Activated naive CD8-positive, alpha-beta T cell treated with anti-CD3 and anti-CD28 coated beads, Interleukin-2, amount 50 U/mL, for 24 hours (primary cell): Measurements from ENCODE around the gene BEST3.
"Not testable (repeated sequence)": the region's sequence is repeated elsewhere in the genome, so short reads cannot be mapped to it uniquely, and the experiment has no call there.

Experiments
- ATAC-seq: fragments of 150-1000 bp; cut with Tn5 transposase; one replicate; pipeline ENCODE4 v1.10.0; 2021
- DNase-seq: peaks from one replicate; pipeline ENCODE4 v3.0.0; 2021
- H3K27ac Mint-ChIP-seq: one replicate; pipeline ENCODE4 v1.8.0; 2021; ENCODE audit warnings: mild to moderate bottlenecking, mixed read lengths
- H3K27me3 Mint-ChIP-seq: one replicate; pipeline ENCODE4 v1.8.0; 2021; ENCODE audit warnings: mixed read lengths
- H3K36me3 Mint-ChIP-seq: one replicate; pipeline ENCODE4 v1.8.0; 2021; ENCODE audit warnings: low read depth, mixed read lengths
- H3K4me1 Mint-ChIP-seq: one replicate; pipeline ENCODE4 v1.8.0; 2021; ENCODE audit warnings: mixed read lengths
- H3K4me3 Mint-ChIP-seq: one replicate; pipeline ENCODE4 v1.8.0; 2021; ENCODE audit warnings: mild to moderate bottlenecking, moderate library complexity, mixed read lengths
- H3K9me3 Mint-ChIP-seq: one replicate; pipeline ENCODE4 v1.8.0; 2021; ENCODE audit warnings: mixed read lengths

The BEST3 gene

DNA sequence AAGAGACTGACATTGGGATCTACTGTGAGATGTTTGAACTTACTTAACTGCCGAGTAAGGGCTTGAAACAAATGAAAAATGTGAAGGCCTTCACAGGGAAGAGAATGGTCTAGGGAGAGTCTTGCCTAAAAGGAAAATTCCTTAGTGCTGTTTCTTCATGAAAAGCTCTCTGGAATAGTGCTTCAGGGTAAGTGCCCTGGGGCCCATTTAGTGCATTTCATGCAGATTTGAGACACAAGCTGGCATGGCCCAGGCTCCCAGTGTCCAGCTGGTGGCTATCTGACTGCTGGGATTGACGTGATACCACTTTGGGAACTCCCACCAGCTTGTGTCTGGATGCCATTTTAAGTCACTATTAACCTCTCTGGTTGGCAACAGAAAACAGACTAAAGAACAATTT is 26.9 kb downstream of the BEST3 start:
- DNase-seq (no peak), ATAC-seq (no peak)
- H3K36me3 Mint-ChIP-seq, result no peaks in the 10 kb centered on the region
- no peak overlapping the region for H3K27ac Mint-ChIP-seq
- H3K4me1 Mint-ChIP-seq, result no peaks in the 10 kb centered on the region
- no peak overlapping the region for H3K4me3 Mint-ChIP-seq
- H3K9me3 Mint-ChIP-seq, result no peaks in the 10 kb centered on the region
- H3K27me3 Mint-ChIP-seq, result no peaks in the 10 kb centered on the region

DNA sequence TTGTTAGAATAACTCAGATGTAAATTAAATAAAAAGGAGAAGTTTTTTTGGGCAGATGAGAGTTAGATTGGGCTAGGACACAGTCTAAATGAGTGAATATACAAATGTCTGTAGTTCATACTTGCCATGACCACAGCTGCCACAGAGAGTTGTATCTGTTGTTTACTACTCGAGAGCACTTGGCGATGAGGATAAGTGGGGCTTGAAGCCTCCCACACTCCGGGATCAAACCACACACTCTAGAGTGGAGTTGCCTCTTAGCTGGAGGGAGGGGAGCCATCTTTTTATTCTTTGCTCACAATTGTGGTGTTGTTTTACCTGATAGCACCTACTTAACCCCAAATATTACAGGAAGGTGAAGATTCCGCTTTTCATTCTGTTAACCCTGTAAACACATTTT is 27.5 kb downstream of the BEST3 start:
- ATAC-seq, result no peak
- Mint-ChIP-seq H3K4me3 (no peak overlapping the region), H3K27me3 (no peaks in the 10 kb centered on the region), H3K4me1 (no peaks in the 10 kb centered on the region), H3K36me3 (no peaks in the 10 kb centered on the region), H3K9me3 (no peaks in the 10 kb centered on the region), H3K27ac (no peak overlapping the region)
- no peak for DNase-seq

DNA sequence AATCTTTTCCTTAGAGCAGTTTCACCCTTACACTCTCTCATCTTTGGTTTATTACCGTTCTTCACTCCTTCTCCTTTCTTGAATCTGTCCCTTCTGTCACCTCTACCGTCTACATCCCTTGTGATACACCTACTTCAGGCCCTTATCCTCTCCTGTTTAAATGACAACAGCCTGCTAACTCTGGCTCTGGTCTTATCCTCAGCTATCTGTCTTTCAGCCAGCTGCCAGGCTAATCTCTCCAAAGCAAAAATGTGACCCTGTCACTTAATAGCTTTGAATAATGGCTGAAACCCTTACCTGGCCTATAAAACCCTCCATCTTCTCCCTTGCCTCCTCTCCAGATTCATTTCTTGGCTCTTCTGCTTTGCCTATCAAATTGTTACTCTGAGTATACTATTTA is 32.3 kb downstream of the BEST3 start:
- H3K9me3 Mint-ChIP-seq, result no peaks in the 10 kb centered on the region
- no peaks in the 10 kb centered on the region for H3K36me3 Mint-ChIP-seq
- DNase-seq (no peak), ATAC-seq (no peak)
- H3K4me3 Mint-ChIP-seq, result no peak overlapping the region
- no peak overlapping the region for H3K27ac Mint-ChIP-seq
- H3K27me3 Mint-ChIP-seq, result peaks cover 2% of the 10 kb centered on the region
- no peaks in the 10 kb centered on the region for H3K4me1 Mint-ChIP-seq

DNA sequence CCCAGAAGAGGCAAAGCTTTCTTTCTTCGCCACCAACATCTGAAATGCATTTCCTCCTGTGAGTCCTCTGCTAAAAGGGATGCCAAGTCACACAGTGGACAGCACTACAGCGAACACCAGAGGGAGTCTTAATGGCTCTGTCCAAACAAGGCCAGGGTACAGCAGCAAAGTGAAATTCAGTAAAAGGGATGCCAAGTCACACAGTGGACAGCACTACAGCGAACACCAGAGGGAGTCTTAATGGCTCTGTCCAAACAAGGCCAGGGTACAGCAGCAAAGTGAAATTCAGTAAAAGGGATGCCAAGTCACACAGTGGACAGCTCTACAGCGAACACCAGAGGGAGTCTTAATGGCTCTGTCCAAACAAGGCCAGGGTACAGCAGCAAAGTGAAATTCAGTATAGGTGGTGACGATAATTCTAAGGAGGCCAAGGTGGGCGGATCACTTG is 34.1 kb downstream of the BEST3 start:
- H3K9me3 Mint-ChIP-seq, H3K4me1 Mint-ChIP-seq, DNase-seq, ATAC-seq, H3K36me3 Mint-ChIP-seq, H3K27me3 Mint-ChIP-seq, H3K4me3 Mint-ChIP-seq, H3K27ac Mint-ChIP-seq: not testable (repeated sequence)

DNA sequence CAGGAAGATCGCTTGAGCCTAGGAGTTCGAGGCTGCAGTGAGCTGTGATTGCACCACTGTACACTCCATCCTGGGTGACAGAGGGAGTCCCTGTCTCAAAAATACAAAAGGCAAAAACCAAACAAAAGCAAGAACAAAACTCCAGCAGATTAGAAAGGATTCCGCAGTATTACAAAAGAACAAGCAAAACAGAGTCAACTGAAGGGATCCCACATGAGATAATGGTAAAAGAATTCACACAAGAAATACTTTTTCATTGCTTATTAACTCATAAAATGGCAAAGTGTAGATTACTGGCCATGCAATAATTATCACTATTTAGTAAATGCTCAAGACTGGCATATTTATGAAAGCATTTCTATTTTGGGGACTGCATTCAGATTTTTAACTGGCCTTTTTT is 35.4 kb downstream of the BEST3 start:
- DNase-seq, result no peak
- Mint-ChIP-seq H3K36me3 (no peaks in the 10 kb centered on the region), H3K4me1 (no peaks in the 10 kb centered on the region), H3K27ac (no peak overlapping the region), H3K4me3 (no peak overlapping the region), H3K9me3 (no peaks in the 10 kb centered on the region), H3K27me3 (peaks cover 14% of the 10 kb centered on the region)
- ATAC-seq, result no peak

DNA sequence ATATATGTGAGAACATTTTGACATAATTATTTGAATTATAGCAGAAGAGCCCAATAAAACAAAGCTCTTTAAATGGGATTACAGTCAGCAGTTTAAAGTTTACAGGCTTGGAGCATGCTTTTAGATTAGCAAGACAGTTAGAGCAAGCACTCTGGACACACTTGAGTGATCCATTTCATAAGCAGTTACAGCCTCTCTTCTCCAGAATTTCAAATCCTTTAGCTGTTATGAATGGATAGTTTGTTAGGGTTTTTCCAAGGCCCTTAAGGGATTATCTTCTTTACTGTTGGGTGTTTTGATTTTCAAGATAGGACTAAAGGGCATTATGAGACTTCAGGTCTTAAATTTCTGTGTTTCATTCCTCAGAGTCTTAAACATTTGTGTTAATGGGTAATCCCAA is 36.3 kb downstream of the BEST3 start:
- H3K9me3 Mint-ChIP-seq, result no peaks in the 10 kb centered on the region
- peaks cover 19% of the 10 kb centered on the region for H3K27me3 Mint-ChIP-seq
- H3K4me3 Mint-ChIP-seq, result no peak overlapping the region
- no peaks in the 10 kb centered on the region for H3K36me3 Mint-ChIP-seq
- ATAC-seq, result no peak
- DNase-seq, result no peak
- H3K4me1 Mint-ChIP-seq, result no peaks in the 10 kb centered on the region
- no peak overlapping the region for H3K27ac Mint-ChIP-seq

DNA sequence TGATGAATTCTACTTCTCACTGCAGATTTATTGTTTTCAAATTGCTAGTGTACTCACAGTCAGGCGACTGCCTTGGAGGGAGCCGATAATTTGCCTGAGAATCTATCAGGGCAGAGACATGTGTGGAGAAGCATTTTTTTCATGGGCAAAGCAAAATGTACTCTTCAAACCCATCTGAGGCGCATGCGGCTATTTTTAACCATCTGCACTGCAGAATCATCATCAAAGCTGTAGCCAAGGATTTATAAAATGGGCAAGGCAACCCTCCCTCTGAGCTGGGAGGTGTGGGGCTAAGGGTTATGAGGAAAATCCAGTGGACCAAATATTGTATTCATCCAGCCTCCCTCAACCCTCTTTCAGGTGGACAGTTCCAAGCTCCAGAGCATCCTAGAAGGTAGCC is 37.7 kb downstream of the BEST3 start:
- Mint-ChIP-seq H3K27me3 (peaks cover 22% of the 10 kb centered on the region), H3K9me3 (no peaks in the 10 kb centered on the region), H3K27ac (no peak overlapping the region), H3K4me3 (no peak overlapping the region), H3K4me1 (no peaks in the 10 kb centered on the region), H3K36me3 (no peaks in the 10 kb centered on the region)
- ATAC-seq, result no peak
- no peak for DNase-seq

DNA sequence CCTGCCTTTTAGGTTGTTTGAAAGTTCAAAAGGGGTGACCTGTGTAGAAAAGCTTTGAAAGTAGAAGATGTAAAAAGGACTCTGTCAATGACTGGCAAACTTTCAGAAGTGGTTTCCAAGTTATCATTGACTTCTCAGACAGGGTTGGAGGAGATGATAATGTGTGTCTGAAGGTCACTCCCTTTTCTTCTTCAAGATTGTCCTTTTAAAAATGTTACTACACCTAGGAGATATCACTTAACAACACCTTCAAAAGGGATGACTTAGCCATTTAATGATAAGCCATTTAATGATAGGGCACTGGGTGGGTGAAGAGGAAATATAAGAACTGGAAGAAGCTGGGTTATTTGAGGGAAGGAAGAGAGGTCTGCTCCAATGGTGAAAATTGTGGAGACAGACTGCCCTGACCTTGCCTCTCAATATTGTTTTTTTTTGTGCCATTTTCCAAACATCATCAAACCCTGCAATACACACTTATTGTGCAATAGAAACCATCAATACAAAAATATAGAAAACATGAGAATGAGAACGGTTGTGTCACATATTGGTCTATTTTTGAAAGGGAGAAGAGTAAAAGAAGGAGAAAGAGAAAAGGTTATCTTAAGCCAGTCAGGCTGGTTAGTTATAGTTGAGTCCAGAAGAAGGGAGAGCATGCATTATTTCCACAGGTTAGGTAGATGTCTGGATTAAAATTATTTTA is 38.8 kb downstream of the BEST3 start:
- no peak for DNase-seq
- H3K27ac Mint-ChIP-seq, result no peak overlapping the region
- ATAC-seq, result no peak
- H3K27me3 Mint-ChIP-seq, result peaks cover 23% of the 10 kb centered on the region
- no peaks in the 10 kb centered on the region for H3K9me3 Mint-ChIP-seq
- H3K4me1 Mint-ChIP-seq, result no peaks in the 10 kb centered on the region
- no peak overlapping the region for H3K4me3 Mint-ChIP-seq
- H3K36me3 Mint-ChIP-seq, result no peaks in the 10 kb centered on the region

DNA sequence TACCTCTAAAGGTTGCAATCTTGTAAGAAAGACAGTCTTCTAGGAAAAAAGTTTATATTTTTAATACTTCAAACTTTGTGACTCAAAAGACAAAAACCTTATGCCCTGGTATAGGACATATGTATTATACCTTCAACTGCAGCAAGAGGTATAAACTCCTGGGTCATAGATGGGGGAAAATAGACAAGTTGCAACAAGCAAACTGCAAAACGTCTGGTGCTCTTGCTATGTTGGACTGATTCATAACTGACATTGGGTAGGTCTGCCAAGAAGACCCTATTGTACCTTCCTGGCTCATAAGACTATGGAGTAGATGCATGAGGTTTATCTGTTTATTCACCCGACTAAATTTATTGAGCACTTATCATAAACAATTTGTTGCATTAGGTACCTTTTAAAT is 40.9 kb downstream of the BEST3 start:
- no peaks in the 10 kb centered on the region for H3K36me3 Mint-ChIP-seq
- ATAC-seq, result no peak

DNA sequence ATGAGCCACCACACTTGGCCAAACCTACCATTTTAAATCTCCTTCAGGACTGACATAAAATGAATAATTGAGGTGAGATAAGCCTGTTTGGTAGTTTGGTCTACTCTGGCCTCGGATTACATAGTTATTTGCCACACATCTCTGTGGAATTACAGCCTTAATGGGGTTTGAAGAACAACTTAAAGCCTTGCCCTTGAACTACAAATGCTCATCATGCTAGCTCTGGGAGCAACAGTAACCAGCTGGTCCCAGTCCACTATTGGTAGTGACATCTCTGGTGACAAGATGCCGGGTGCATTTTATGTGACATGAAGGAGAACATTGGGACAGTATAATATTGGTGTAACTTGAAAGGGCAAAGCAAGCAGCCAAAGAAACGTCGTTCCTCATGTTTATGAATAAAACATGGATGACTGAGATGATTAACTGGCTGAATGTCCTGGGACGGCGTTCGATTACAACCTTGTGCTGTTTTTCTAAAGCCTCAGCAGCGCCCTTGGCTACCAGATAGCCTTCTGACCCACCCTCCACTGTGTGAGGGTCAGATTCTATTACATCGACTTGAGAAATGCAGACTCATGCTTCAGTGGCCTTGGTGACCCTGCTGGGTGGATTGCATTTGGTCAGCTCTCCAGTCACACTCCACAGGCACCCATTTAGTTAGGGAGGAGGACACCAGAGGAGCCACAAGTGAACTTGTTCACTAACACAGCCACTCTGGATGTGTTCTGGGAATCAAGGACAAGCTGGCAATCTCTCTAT is 41.5 kb downstream of the BEST3 start:
- H3K4me1 Mint-ChIP-seq, result no peaks in the 10 kb centered on the region
- no peak for ATAC-seq
- no peak for DNase-seq
- peaks cover 21% of the 10 kb centered on the region for H3K27me3 Mint-ChIP-seq
- no peaks in the 10 kb centered on the region for H3K36me3 Mint-ChIP-seq
- H3K4me3 Mint-ChIP-seq, result no peak overlapping the region
- no peaks in the 10 kb centered on the region for H3K9me3 Mint-ChIP-seq
- no peak overlapping the region for H3K27ac Mint-ChIP-seq

More for the DNA sequence above, 40.9 kb downstream of the BEST3 start:
- no peak overlapping the region for H3K27ac Mint-ChIP-seq
- no peak overlapping the region for H3K4me3 Mint-ChIP-seq
- no peaks in the 10 kb centered on the region for H3K4me1 Mint-ChIP-seq
- H3K9me3 Mint-ChIP-seq, result no peaks in the 10 kb centered on the region
- peaks cover 21% of the 10 kb centered on the region for H3K27me3 Mint-ChIP-seq
- DNase-seq, result no peak

DNA sequence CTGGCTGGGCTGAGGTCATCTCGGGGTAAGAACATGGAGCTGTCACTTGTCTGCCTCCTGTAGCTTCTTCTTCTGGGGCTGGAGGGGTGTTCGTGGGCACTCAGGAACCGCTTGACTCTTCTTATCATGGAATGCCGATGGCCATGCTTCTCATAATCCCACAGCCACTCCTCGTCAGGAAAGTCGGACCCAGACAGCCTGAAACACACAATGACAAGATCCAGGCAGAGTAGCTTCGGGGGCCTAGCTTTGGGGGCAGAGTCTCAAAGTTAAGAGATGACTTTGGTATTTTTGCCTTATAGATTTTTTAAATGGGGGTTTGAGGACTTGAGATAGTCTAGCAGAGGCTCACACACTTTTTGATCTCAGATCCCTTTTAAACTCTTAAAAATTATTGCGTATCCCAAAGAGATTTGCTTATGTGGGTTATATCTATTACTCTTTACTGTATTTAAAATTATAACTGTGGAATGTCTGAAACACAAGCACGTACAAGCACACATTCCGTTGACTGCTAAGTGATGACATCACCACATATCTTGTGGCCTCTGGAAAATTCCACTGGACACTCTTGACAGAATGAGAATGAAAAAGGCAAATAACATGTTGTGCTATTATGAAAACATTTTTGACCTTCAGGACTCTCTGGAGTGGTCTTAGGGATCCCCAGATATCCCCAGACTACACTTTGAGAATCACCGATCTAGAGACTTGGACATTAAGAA is 43.3 kb downstream of the BEST3 start:
- no peaks in the 10 kb centered on the region for H3K4me1 Mint-ChIP-seq
- no peak for ATAC-seq
- no peak for DNase-seq
- no peak overlapping the region for H3K27ac Mint-ChIP-seq
- no peaks in the 10 kb centered on the region for H3K36me3 Mint-ChIP-seq
- H3K4me3 Mint-ChIP-seq, result no peak overlapping the region
- peaks cover 21% of the 10 kb centered on the region for H3K27me3 Mint-ChIP-seq
- H3K9me3 Mint-ChIP-seq, result no peaks in the 10 kb centered on the region

DNA sequence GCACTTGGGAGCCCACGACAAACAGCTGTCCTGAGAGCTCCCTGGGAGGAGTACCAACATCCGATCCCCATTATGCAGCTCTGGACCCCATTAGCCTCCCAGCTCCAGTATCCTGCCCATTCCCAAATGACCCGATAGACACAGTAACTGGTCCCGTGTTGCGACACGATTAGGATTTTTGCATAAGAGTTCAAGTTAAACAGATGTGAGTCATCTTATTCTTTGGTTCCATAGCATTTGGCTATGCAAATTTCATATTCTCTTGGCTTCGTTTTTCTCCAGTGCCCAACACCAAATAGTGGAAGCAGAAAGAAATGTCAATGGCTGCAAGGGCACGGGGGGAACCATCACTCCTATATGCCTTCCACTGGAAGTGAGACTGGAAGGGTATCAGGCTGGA is 45.4 kb downstream of the BEST3 start:
- peaks cover 9% of the 10 kb centered on the region for H3K27me3 Mint-ChIP-seq
- no peak for ATAC-seq
- no peaks in the 10 kb centered on the region for H3K36me3 Mint-ChIP-seq
- no peak overlapping the region for H3K4me3 Mint-ChIP-seq
- no peaks in the 10 kb centered on the region for H3K4me1 Mint-ChIP-seq
- no peak for DNase-seq
- no peak overlapping the region for H3K27ac Mint-ChIP-seq
- H3K9me3 Mint-ChIP-seq, result no peaks in the 10 kb centered on the region

DNA sequence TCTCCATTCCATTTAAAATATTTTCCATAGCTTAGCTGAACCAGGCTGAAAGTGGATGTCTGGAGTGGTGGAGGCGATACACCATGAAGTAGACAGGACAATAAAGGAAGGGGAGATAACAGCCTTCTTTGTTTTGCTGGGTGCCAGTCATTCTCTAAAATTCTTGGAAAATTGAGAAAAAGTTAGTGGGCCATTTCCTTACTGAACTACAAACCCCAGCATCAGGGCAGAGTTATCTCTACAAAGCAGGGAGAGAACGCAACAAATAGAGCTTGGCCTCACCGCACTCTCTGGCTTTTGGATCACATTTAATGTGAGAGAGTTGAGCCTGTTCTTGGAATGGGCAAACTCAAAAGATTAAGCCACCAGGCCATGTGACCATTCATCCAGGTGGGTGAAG is 47.2 kb downstream of the BEST3 start:
- DNase-seq, result no peak
- H3K36me3 Mint-ChIP-seq, result no peaks in the 10 kb centered on the region
- ATAC-seq, result no peak
- H3K4me3 Mint-ChIP-seq, result no peak overlapping the region
- no peaks in the 10 kb centered on the region for H3K4me1 Mint-ChIP-seq
- no peak overlapping the region for H3K27ac Mint-ChIP-seq
- H3K9me3 Mint-ChIP-seq, result no peaks in the 10 kb centered on the region
- H3K27me3 Mint-ChIP-seq, result peaks cover 9% of the 10 kb centered on the region

DNA sequence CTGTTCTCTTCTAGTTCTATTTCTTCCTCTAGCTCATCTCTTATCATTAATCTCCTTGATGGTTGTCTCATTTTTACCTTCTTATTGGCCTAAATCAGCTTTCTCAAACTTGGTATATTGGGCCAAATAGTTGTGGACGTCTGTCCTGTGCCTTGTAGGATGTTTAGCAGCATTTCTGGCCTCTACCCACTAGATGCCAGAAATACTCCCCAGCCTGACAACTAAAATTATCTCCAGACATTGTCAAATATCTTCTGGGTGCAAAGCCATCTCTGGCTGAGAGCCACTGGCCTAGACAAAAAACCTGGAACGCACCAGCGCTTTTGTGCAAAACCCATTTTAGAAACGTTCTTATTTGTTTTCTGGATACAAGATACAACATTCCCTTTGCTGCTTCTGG is 49.6 kb downstream of the BEST3 start:
- Mint-ChIP-seq H3K27ac (no peak overlapping the region), H3K9me3 (no peaks in the 10 kb centered on the region), H3K4me3 (no peak overlapping the region), H3K36me3 (no peaks in the 10 kb centered on the region), H3K27me3 (peaks cover 5% of the 10 kb centered on the region), H3K4me1 (no peaks in the 10 kb centered on the region)
- DNase-seq, result no peak
- no peak for ATAC-seq

DNA sequence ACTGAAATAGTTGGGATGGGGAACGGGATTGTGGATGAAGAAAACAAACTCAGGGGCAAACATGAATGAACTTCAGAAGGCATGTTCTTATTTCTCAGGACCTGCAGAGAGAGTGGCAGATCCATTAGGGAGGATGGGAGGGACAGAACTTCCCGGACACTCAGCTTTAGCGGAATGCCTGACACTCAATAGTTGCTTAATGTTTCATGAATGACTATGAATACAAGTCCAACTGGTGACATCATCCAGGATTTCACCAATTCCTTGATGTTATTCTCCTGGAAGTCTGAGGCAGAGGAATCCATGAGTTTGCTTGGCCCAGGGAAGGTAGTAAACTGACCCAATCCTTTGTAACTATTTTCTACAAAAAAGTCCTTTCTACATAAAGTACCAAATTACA is 50.6 kb downstream of the BEST3 start:
- no peak for DNase-seq

More for the DNA sequence above, 50.6 kb downstream of the BEST3 start:
- Mint-ChIP-seq H3K27ac (no peak overlapping the region), H3K4me3 (no peak overlapping the region), H3K27me3 (peaks cover 5% of the 10 kb centered on the region), H3K9me3 (no peaks in the 10 kb centered on the region), H3K36me3 (no peaks in the 10 kb centered on the region), H3K4me1 (no peaks in the 10 kb centered on the region)
- no peak for ATAC-seq
